Measurements from ENCODE around the gene PLAGL1.

Gene PLAGL1

DNA sequence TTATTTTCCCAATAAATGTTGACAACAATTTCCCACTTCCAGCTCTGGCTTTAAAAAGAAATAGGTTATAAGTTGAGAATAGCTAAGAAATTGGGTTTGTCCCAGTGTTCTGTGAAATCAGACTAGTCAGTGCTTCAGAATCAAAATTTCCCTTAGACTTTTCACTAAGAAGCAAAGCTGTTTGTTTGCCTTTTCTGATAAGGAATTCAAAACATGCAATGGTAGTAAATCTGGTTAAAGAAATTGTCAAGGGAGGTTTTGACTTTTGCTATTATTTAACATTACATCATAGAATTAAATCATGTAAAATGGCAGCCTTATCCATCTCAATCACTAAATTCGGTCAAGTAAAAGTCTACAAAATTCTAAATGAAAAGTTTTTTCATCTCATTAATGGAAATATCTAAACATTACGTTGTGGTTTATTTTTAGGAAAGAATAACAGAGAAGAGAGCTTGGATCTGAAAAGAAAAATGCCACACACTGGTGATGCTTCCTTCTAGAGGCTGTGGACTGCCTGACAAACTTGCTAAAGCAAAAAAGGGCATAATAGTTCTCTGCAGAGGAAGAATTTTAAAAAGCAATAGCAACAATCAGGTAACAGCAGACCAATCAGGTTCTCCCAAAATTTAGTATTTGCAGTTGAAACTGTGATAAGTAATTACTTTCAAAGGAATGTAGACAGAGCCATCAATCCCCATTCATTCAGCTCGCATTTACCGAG, 36.4 kb downstream of the PLAGL1 start:
- H3K36me3 Mint-ChIP-seq (ENCODE audit: insufficient read depth) = no peaks in the 10 kb centered on the region
- H3K27me3 Mint-ChIP-seq = no peaks in the 10 kb centered on the region
- no peak overlapping the region for H3K4me3 Mint-ChIP-seq
- no peaks in the 10 kb centered on the region for H3K4me1 Mint-ChIP-seq
- H3K9me3 Mint-ChIP-seq = no peaks in the 10 kb centered on the region
- DNase-seq (ENCODE audit: low spot score in 2 of 2) = no peak
- no peak overlapping the region for H3K27ac Mint-ChIP-seq (ENCODE audit: low read depth)
- ATAC-seq (replicated peaks; ENCODE audit: extremely low read depth, poor library complexity, severe bottlenecking) = no peak

DNA sequence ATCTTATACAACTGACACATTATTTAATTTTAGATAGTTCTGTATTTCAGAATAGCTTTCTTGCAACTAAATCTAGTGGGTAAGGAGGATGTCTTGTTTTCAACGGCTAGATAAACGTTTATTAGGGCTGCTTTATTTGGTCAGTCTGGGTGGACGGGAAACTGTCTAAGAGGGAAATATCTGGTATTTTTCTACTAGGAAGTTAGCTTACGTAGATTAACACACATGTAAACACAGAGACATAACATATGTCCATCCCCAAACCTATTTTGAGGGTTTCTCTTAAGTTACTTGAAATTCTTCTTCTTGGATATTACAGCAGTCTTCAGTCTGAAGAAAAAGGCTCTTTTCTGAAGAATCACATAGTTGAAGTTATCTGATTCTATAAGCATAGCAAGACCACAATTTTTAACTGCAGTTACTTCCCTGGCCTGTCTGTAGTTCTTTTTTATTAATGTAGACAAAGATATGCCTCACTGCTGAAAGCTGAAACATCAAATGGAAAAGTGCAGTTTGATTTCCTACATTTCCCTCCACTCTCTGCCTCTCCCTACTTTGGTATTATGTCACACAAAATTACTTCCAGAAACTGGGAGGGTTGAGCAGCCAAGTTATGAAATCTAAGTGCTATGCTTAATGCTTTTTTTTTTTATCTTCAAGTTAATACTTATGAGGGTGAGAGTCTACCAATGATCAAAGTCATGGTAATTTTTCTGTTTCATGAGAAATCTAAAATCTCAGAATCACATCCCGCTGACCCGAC, 37.4 kb downstream of the PLAGL1 start:
- no peak for ATAC-seq (replicated peaks; ENCODE audit: extremely low read depth, poor library complexity, severe bottlenecking)
- Mint-ChIP-seq H3K36me3 (ENCODE audit: insufficient read depth) (no peaks in the 10 kb centered on the region), H3K27ac (ENCODE audit: low read depth) (no peak overlapping the region), H3K27me3 (no peaks in the 10 kb centered on the region), H3K4me1 (no peaks in the 10 kb centered on the region), H3K9me3 (no peaks in the 10 kb centered on the region), H3K4me3 (no peak overlapping the region)
- no peak for DNase-seq (ENCODE audit: low spot score in 2 of 2)

- no peaks in the 10 kb centered on the region for H3K4me1 Mint-ChIP-seq
- no peaks in the 10 kb centered on the region for H3K36me3 Mint-ChIP-seq (ENCODE audit: insufficient read depth)
- no peaks in the 10 kb centered on the region for H3K27me3 Mint-ChIP-seq
Observed at GRCh38 chr6:143969077-143969476, 39.0 kb downstream of the PLAGL1 start.

DNA sequence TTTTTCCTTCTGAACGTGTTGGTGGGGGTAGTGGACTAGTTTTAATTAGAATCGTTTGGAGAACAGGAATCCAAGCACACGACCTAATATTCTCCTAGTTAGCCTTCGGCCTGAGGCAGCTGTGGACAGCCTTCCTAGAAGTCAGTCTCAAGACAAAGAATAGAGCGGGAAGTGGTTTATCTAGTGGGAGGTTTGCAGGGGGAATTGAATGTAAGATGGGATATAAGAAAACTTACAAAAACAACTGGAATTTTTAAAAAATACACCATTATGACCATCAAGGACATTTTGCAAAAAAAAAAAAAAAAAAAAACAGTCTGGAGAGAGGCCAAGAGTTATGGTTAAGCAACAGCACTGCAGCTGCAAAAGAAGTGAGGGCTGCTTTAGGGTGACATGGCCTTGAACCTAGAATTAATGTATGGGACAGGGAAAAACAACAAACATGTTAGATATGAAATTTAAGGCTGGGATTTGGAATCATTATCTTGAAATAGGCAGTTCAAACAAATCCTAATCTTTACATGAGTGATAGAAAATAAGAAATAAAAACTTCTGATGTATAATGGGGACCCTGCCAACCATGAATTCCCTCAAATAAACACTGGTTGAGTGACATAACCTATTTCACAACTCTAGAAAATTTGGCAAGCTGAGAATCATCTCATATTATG, 40.2 kb downstream of the PLAGL1 start:
- H3K27ac Mint-ChIP-seq (ENCODE audit: low read depth) = no peak overlapping the region
- H3K27me3 Mint-ChIP-seq = no peaks in the 10 kb centered on the region
- ATAC-seq (replicated peaks; ENCODE audit: extremely low read depth, poor library complexity, severe bottlenecking) (no peak), DNase-seq (ENCODE audit: low spot score in 2 of 2) (no peak)
- H3K36me3 Mint-ChIP-seq (ENCODE audit: insufficient read depth) = no peaks in the 10 kb centered on the region
- no peaks in the 10 kb centered on the region for H3K9me3 Mint-ChIP-seq
- no peak overlapping the region for H3K4me3 Mint-ChIP-seq
- no peaks in the 10 kb centered on the region for H3K4me1 Mint-ChIP-seq

More at GRCh38 chr6:143969077-143969476, 39.0 kb downstream of the PLAGL1 start:
- ATAC-seq (replicated peaks; ENCODE audit: extremely low read depth, poor library complexity, severe bottlenecking) = no peak
- Mint-ChIP-seq H3K9me3 (no peaks in the 10 kb centered on the region), H3K4me3 (no peak overlapping the region), H3K27ac (ENCODE audit: low read depth) (no peak overlapping the region)
- DNase-seq (ENCODE audit: low spot score in 2 of 2) = no peak

GRCh38 chr6:143966312-143966711, 41.7 kb downstream of the PLAGL1 start:
- no peaks in the 10 kb centered on the region for H3K4me1 Mint-ChIP-seq
- no peak overlapping the region for H3K4me3 Mint-ChIP-seq
- H3K36me3 Mint-ChIP-seq (ENCODE audit: insufficient read depth) = no peaks in the 10 kb centered on the region
- H3K27ac Mint-ChIP-seq (ENCODE audit: low read depth) = no peak overlapping the region
- H3K9me3 Mint-ChIP-seq = no peaks in the 10 kb centered on the region
- ATAC-seq (replicated peaks; ENCODE audit: extremely low read depth, poor library complexity, severe bottlenecking) (no peak), DNase-seq (ENCODE audit: low spot score in 2 of 2) (no peak)
- no peaks in the 10 kb centered on the region for H3K27me3 Mint-ChIP-seq

- H3K27ac Mint-ChIP-seq (ENCODE audit: low read depth) = no peak overlapping the region
- H3K4me1 Mint-ChIP-seq = no peaks in the 10 kb centered on the region
- no peaks in the 10 kb centered on the region for H3K27me3 Mint-ChIP-seq
- DNase-seq (ENCODE audit: low spot score in 2 of 2) (no peak), ATAC-seq (replicated peaks; ENCODE audit: extremely low read depth, poor library complexity, severe bottlenecking) (no peak)
- H3K9me3 Mint-ChIP-seq = no peaks in the 10 kb centered on the region
- H3K36me3 Mint-ChIP-seq (ENCODE audit: insufficient read depth) = no peaks in the 10 kb centered on the region
- H3K4me3 Mint-ChIP-seq = no peak overlapping the region
Observed at GRCh38 chr6:143965503-143966171, 42.4 kb downstream of the PLAGL1 start.

DNA sequence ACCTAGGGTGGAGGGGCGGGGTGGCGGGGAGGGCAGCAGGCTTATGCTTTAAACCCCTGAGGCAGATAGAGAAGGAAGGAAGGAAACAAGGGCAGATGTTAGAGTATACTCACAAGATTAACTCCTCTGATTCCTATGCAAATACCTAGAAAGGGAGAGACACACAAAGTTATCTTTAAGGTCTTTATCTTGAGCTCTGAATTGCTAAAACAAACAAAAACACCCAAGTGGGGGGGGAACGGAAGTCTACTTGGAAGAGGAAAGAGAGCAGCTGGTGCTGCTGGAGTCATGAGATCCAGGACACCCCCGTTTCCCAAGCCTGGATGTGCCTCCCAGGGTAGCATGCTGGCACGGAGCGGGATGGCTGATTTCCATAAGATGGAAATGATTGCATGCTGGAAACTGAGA, 43.4 kb downstream of the PLAGL1 start:
- no peaks in the 10 kb centered on the region for H3K9me3 Mint-ChIP-seq
- no peaks in the 10 kb centered on the region for H3K36me3 Mint-ChIP-seq (ENCODE audit: insufficient read depth)
- no peaks in the 10 kb centered on the region for H3K27me3 Mint-ChIP-seq
- no peak overlapping the region for H3K27ac Mint-ChIP-seq (ENCODE audit: low read depth)
- ATAC-seq (replicated peaks; ENCODE audit: extremely low read depth, poor library complexity, severe bottlenecking) (no peak), DNase-seq (ENCODE audit: low spot score in 2 of 2) (no peak)
- H3K4me1 Mint-ChIP-seq = no peaks in the 10 kb centered on the region
- no peak overlapping the region for H3K4me3 Mint-ChIP-seq

- H3K4me1 Mint-ChIP-seq = no peaks in the 10 kb centered on the region
- no peak overlapping the region for H3K27ac Mint-ChIP-seq (ENCODE audit: low read depth)
- ATAC-seq (replicated peaks; ENCODE audit: extremely low read depth, poor library complexity, severe bottlenecking) (no peak), DNase-seq (ENCODE audit: low spot score in 2 of 2) (no peak)
- no peaks in the 10 kb centered on the region for H3K36me3 Mint-ChIP-seq (ENCODE audit: insufficient read depth)
- H3K9me3 Mint-ChIP-seq = no peaks in the 10 kb centered on the region
- H3K27me3 Mint-ChIP-seq = no peaks in the 10 kb centered on the region
- no peak overlapping the region for H3K4me3 Mint-ChIP-seq
Observed at GRCh38 chr6:143963158-143963919, 44.7 kb downstream of the PLAGL1 start.

DNA sequence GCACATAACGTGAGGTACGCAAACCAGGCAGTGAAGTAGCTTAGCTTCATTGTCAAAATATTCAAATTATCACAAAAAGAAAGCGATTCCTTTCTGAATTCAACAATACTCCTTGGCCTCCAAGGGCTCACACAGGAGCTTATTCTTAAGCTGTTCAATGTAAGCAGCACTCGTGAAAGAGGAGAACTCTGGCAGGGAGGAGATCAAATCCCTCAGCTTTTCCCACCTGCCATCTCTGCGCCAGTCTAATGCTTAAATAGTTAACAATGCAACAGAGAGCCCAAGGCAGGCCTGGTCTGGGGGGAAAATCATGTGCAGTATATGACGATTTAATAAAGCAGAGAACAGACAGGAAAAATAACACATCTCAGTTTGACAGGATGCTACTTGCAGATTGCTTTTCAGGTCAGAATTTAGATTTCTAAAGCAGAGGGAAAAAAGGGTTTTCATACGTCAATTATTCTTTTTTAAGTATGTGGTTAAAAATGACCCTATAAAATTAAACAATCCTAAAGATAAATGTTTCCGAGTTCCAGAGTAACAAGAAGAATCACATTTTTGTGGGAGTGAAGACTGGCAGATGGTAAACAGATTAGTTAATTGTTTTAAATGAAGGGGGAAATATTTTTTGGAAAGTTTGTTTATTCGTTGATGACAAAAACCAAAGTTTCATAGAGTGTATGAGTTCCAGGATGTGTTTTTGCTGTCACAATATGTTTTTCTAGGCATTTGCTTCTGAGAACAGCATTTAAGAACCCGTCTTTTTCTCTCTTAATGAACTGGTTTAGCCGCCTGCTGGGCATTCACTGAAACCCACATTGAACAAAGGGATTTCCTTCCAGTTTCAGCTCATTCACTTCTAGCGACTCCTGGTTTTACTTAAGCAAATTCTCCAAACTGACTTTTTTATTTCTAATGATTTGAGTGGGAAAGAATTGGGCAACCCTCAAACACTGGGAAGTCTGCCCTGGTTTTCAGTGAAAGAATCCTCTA, 45.9 kb downstream of the PLAGL1 start:
- H3K4me1 Mint-ChIP-seq = no peaks in the 10 kb centered on the region
- H3K27ac Mint-ChIP-seq (ENCODE audit: low read depth) = no peak overlapping the region
- DNase-seq (ENCODE audit: low spot score in 2 of 2) (no peak), ATAC-seq (replicated peaks; ENCODE audit: extremely low read depth, poor library complexity, severe bottlenecking) (no peak)
- no peak overlapping the region for H3K4me3 Mint-ChIP-seq
- no peaks in the 10 kb centered on the region for H3K36me3 Mint-ChIP-seq (ENCODE audit: insufficient read depth)
- H3K27me3 Mint-ChIP-seq = no peaks in the 10 kb centered on the region
- H3K9me3 Mint-ChIP-seq = no peaks in the 10 kb centered on the region

DNA sequence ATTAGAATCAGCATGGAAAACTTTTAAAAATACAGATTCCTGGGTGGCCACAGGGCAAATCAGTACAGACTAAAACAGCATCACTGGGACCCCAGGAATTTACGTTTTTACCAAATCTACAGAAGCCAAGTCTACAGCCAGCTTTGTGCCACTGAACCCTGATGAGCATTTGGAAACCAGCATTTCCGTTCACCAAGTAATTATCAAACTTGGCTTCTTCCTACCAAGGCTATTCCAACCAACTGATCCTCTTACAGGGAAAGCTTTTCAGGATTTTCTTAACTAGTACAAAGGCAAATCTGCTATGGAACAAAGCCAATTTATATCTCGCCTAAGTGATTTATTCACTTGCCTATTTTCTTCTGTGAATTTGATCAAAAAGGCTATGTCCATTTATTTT, 47.0 kb downstream of the PLAGL1 start:
- DNase-seq (ENCODE audit: low spot score in 2 of 2) = no peak
- Mint-ChIP-seq H3K27ac (ENCODE audit: low read depth) (no peak overlapping the region), H3K27me3 (no peaks in the 10 kb centered on the region), H3K9me3 (no peaks in the 10 kb centered on the region), H3K4me3 (no peak overlapping the region), H3K36me3 (ENCODE audit: insufficient read depth) (no peaks in the 10 kb centered on the region), H3K4me1 (no peaks in the 10 kb centered on the region)
- no peak for ATAC-seq (replicated peaks; ENCODE audit: extremely low read depth, poor library complexity, severe bottlenecking)

DNA sequence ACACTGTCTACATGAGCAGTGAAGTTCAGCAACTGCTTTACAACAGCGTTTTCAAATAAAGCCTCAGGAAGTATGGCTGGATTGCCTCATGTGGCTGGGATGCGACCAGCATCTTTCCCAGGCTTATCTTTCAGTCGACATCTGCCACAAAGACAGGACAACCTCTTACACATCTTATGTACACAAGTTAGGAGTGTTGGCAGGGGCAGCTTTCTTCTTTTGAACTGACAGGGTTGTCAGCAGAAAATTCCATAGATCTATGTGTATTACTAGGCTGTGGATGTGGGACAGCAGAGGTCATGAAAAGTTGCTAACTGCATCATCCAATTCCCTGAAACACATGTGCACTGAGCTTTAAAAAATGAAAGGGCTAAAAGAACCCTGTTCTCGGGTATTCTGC, 48.1 kb downstream of the PLAGL1 start:
- no peak for DNase-seq (ENCODE audit: low spot score in 2 of 2)
- Mint-ChIP-seq H3K27me3 (no peaks in the 10 kb centered on the region), H3K4me1 (no peaks in the 10 kb centered on the region), H3K27ac (ENCODE audit: low read depth) (no peak overlapping the region), H3K36me3 (ENCODE audit: insufficient read depth) (no peaks in the 10 kb centered on the region), H3K4me3 (no peak overlapping the region), H3K9me3 (no peaks in the 10 kb centered on the region)
- ATAC-seq (replicated peaks; ENCODE audit: extremely low read depth, poor library complexity, severe bottlenecking) = no peak

Data from central memory CD8-positive, alpha-beta T cell (primary cell).